AG10803 (cell line): ENCODE data around the gene HBM.
"Not testable (repeated sequence)": the region's sequence is repeated elsewhere in the genome, so short reads cannot be mapped to it uniquely, and the experiment has no call there.

ENCODE experiments used
- DNase-seq: peaks from one replicate; pipeline ENCODE4 v3.0.0; 2010; ENCODE audit warnings: low read depth
- H3K4me3 ChIP-seq: 2 replicates; pipeline ENCODE4 v1.5.1; 2011; ENCODE audit warnings: mild to moderate bottlenecking, low read length, control low read depth
- TF ChIP-seq, protein P1 (sequence below): conservative IDR thresholded peaks from 2 replicates; pipeline ENCODE4 v1.5.1; 2011; ENCODE audit warnings: mild to moderate bottlenecking, low read length, control low read depth, inconsistent platforms

The HBM gene

DNA sequence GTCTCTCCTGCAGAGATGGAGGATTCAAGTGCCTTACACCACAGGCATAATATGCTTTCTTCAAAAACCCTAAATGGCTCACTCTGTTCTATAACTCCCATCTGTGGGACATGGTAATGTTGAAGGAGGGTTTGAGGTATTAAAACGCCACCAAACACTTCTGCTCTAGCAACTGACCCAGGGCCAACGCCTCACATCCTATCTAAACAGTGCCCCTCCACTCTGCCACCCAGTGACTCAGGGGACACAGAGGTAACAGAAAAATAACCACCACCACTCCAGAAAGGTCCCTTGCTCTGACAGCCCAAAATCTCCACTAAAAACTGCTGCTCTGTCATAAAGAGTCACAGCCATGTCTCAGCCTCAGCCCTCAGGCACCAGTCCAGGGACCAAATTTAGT is 45.0 kb upstream of the HBM start:
- no peak for DNase-seq
- no peak overlapping the region for H3K4me3 ChIP-seq
- TF ChIP-seq, protein P1, sequence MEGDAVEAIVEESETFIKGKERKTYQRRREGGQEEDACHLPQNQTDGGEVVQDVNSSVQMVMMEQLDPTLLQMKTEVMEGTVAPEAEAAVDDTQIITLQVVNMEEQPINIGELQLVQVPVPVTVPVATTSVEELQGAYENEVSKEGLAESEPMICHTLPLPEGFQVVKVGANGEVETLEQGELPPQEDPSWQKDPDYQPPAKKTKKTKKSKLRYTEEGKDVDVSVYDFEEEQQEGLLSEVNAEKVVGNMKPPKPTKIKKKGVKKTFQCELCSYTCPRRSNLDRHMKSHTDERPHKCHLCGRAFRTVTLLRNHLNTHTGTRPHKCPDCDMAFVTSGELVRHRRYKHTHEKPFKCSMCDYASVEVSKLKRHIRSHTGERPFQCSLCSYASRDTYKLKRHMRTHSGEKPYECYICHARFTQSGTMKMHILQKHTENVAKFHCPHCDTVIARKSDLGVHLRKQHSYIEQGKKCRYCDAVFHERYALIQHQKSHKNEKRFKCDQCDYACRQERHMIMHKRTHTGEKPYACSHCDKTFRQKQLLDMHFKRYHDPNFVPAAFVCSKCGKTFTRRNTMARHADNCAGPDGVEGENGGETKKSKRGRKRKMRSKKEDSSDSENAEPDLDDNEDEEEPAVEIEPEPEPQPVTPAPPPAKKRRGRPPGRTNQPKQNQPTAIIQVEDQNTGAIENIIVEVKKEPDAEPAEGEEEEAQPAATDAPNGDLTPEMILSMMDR: no peak

DNA sequence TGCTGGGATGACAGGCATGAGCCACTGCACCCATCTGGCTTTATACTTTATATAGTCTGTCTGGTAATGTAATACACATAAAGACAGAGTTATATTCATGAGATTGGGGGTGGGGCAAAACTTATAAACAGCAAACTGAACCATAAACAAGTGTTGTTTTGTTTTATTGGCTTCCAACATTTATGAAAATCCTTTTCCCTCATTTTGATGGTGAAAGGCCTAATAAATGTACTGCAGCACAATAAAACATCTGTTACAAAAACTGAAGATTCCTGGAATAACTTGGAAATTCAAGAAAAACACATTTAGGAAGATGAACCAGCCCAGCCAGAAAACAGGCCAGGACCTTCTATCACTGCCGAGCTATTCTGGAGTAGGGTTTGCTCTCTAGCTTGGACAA is 43.4 kb upstream of the HBM start:
- H3K4me3 ChIP-seq: no peak overlapping the region
- DNase-seq: no peak
- TF ChIP-seq, protein P1: no peak

DNA sequence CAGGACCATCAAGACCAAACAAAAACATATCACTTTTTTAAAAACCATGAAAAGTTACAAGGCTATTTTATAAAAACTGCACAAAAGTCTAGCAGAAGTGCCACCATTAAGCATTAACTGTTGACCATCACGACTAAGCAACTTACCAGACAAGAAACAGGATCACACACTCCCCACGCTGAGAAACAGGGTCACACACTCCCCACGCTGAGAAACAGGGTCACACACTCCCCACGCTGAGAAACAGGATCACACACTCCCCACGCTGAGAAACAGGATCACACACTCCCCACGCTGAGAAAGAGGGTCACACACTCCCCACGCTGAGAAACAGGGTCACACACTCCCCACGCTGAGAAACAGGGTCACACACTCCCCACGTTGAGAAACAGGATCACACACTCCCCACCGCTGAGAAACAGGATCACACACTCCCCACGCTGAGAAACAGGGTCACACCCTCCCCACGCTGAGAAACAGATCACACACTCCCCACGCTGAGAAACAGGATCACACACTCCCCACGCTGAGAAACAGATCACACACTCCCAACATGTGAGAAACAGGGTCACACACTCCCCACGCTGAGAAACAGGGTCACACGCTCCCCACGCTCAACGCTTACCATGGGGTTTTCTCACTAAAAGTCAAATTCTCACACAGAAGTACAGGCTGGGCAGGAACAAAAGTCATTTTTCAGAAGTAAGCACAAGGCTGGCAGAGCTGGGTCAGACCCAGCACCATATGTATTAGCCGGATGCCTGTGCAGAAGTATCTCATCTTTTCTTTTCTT is 42.0 kb upstream of the HBM start:
- DNase-seq, H3K4me3 ChIP-seq: not testable (repeated sequence)

DNA sequence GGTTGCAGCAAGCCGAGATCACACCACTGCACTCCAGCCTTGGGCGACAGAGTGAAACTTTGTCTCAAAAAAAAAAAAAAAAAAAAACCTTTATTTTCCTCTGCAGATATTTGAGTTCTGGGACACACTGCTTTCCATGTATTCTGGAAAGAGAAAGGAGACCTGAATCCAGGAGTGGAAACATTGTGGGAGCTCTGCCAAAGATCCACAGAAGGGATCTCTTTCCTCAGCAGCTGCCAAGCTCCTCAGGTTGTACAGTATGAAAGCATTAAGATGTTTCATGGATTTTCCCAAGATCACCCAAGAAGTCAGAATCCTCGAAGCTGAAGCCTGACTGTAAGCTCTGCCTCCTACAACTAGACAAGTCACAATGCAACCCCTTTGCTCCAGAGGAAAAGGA is 40.8 kb upstream of the HBM start:
- no peak overlapping the region for H3K4me3 ChIP-seq
- DNase-seq: no peak
- TF ChIP-seq, protein P1: no peak

DNA sequence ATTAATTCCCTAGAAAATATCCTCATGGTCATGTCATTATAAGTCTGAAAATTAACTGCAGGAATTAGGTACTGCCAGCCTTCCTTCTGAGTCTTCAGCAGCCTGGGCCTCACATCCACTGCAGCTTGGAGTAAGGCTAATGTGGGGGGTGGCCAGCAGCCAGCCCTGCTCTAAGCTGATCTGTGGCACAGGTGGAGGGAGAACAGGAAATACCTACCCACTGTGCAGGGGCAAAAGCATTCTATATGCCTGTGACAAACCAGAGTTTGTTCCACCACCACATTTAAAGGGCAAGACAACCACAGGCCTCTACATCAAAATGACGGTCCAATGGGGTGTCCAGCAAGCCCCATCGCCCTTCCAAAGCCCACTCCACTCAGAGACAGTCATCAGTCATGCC is 36.7 kb upstream of the HBM start:
- no peak overlapping the region for H3K4me3 ChIP-seq
- DNase-seq: no peak
- TF ChIP-seq, protein P1: no peak

DNA sequence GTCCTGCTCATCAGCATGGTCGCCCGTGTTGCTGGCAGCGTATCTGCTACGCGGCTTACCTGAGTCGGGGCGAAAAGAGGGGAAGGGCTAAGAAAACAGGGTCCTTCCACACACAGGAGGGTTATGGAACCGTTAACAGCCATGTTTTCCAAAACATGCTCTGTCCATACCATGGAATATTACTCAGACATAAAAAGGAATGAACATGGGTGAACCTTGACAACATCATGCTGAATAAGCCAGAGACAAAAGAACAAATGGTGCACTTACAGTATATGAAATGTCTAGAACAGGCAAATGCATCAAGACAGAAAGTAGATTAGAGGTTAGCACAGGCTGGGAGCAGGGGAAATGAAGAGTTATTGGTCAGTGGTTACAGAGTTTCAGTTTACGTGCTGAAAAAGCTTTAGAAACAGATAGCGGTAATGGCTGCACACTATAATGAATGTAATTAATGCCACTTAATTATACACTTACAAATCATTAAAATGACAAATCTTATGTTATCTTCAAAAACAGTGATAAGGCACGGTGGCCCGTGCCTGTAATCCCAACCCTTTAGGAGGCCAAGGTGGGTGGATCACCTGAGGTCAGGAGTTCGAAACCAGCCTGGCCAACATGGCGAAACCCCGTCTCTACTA is 35.1 kb upstream of the HBM start:
- TF ChIP-seq, protein P1: no peak
- DNase-seq: no peak
- H3K4me3 ChIP-seq: no peak overlapping the region

DNA sequence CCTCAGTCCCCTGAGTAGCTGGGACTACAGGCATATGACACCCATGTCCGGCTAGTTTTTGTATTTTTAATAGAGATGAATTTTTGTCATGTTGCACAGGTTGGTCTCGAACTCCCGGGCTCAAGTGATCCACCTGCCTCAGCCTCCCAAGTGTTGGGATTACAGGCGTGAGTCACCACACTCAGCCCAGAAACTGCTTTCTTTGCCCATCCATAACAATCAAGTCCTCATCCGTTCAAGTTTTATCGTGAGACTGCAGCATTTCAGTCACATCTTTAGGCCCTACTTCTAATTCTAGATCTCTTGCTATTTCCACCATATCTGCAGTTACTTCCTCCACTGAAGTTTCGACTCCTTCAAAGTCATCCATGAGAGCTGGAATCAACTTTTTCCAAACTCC is 33.7 kb upstream of the HBM start:
- DNase-seq: no peak
- H3K4me3 ChIP-seq: no peak overlapping the region
- TF ChIP-seq, protein P1: no peak
